ENCODE data around the gene FBXO41. TPM values are rescaled to one million over a fixed set of nuclear protein-coding genes. Genes with fewer than 3 reads are reported as not detected.
A peak's percentile ranks its signal among the peaks of the same experiment; 100 is the strongest.

Gene FBXO41
- total RNA-seq, 1 donor from 2014 or later: 0.33 TPM

DNA sequence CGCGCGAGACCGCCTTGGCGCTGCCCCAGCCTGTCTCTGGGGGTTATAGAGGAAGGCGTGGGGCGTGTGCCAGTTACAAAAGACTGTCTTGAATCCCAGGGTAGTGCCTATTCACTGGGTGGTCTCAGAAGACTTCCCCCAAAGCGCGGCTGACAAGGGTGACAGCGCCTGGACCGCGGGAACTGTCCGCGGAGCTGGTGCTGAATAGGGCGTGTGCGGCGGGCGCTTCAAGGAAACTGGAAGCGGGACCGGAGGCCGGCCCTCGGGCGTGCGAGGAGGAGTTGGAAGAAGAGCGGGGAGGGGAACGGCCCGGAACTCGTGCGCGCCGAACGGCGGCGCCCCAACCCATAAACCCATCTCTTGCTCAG is 6.8 kb upstream of the FBXO41 start:
- ATAC-seq (peak; percentile 74), DNase-seq (ENCODE audit: low spot score) (no peak)

GRCh38 chr2:73290049-73290839 is 6.0 kb upstream of the FBXO41 start:
- ATAC-seq: peak; percentile 71
- DNase-seq (ENCODE audit: low spot score): no peak

DNA sequence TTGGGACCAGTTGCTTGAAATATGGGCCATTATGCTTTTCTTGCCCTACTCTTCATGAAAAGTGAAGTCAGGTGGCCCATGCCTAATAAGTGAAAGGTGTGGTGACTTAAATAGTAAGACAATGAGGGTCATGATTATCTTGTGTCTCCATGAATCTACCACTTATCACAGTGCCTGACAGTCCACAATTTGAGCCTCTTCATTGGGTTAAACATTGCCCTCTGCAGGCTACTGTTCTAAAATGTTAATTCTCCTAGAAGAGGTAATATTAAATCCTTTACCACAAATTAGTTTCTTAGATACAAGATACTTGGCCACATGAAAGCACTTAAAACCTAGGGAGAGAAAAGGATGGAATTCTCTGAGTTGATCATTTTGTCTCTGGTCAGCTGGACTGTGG is 5.0 kb upstream of the FBXO41 start:
- DNase-seq (ENCODE audit: low spot score): no peak
- ATAC-seq: no peak

GRCh38 chr2:73286134-73286655 is 1.9 kb upstream of the FBXO41 start:
- ATAC-seq: no peak
- DNase-seq (ENCODE audit: low spot score): no peak

DNA sequence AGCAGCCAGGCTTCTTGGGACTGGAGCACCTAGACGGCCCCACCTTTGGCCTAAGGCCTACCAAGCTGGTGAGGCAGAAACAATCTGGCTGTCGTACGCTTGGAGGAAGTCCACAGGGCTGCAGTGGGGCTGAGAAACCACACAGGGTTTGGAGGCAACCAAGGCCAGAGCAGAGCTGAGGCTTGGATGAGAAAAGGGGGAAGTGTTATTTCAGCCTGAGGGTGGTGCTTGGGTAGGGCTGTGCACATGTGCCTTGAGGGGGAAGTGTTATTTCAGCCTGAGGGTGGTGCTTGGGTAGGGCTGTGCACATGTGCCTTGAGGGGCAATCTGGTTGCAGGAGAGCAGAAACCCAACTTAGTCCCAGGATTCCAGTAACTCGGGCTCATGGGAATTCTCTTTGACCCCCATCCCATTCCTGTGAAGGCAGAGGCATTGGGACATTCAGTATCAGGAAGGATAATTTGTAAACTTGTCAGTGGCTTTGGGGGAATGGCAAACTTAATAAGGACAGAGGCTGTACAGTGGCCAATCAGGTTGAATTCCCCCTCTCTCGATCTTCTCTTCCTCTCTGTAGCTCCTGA is 971 bp upstream of the FBXO41 start:
- ATAC-seq: peak; percentile 33
- DNase-seq (ENCODE audit: low spot score): no peak

DNA sequence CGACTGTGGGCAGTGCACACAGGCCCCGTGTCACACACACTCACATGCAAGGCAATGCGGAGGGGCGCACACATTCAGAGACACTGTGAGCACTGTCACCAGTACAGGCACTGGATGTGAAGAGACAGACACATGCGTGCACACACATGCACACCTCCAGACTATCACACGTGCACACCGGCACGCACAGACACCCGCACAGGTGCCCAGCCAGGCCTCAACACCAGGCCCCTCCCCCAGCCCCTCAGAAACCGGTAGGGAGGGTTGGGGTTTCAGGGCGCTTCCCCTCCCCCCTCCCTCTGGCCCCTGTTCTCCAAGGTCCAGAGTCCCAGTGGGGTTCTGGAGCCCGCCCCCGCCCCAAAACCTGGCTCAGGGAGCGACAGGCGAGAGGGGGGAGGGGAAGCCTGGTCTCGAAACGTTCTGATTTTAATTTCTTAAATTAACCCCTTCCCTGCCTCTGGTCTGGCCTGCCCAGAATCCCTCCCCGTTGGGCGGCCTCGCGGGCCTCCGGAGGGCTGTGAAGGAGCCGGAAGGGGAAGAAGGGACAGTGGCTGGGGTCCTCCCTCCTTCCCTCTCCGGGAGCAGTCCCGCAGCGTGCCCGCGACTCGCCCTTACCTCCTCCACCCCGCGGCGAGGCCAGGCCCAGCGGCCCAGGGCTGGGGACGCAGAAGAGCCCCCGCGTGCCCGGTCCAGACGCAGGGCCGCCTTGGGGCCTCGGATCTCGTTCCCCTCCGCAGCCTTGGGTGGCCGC is 558 bp downstream of the FBXO41 start:
- ATAC-seq: peak; percentile 15
- DNase-seq (ENCODE audit: low spot score): no peak

- no peak for ATAC-seq
- no peak for DNase-seq (ENCODE audit: low spot score)
Measured at GRCh38 chr2:73282924-73283544, 1.2 kb downstream of the FBXO41 start.

DNA sequence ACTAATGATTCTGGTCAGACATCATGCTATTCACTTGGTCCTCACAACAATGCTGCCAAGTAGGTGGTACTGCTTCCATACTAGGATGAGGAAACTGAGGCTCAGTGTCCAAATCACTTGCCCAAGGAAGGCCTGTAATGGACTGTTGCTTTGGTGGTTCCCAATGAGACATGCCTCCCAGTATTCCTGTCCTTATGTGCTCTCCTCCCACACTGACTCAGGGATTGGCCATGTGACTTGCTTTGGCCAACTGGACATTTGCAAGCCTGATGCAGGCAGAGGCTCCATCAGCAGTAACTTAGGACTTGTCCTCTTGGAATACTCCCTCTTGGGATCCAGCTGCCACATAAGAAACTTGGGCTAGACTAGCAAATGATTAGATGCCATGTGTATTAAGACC is 3.0 kb downstream of the FBXO41 start:
- DNase-seq (ENCODE audit: low spot score) (no peak), ATAC-seq (no peak)

DNA sequence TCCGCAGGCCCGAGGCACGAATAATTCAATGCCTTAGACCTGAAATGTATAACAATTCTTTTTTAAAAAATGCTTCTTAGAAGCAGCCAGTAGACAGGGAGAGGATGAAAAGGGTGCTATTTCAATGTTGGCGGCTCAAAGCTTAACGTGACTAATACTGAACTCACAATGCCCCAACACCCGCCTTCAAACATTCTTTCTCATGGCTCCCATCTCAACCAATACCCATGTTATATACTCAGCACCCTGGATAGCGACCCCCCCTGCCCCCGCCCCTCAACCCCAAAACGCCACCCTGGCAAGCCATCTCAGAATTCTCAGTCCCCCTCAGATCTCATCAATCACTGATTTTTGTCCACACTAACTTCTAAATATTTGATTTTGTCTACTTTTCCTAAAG is 4.4 kb downstream of the FBXO41 start:
- ATAC-seq (no peak), DNase-seq (ENCODE audit: low spot score) (no peak)

DNA sequence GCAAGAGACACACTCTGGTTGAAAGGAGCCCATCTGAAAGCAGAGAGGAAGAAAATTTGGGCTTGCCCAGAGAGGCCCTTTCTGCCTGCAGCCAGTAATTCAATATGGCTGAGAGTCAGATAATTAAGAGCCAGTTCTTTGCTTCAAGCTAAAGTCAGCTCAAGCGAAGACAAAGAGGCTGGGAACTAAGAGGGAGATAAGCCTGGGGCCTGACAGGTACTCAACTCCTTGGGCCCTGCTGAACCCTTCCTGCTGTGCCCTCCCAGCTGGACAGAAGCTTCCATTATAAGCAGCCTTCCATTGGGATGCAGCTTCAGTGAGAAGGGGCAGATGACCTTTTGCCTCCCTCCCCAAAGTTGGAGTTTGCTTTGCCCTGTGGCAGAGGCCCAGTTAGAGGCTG is 12.0 kb downstream of the FBXO41 start:
- ATAC-seq (no peak), DNase-seq (ENCODE audit: low spot score) (no peak)

DNA sequence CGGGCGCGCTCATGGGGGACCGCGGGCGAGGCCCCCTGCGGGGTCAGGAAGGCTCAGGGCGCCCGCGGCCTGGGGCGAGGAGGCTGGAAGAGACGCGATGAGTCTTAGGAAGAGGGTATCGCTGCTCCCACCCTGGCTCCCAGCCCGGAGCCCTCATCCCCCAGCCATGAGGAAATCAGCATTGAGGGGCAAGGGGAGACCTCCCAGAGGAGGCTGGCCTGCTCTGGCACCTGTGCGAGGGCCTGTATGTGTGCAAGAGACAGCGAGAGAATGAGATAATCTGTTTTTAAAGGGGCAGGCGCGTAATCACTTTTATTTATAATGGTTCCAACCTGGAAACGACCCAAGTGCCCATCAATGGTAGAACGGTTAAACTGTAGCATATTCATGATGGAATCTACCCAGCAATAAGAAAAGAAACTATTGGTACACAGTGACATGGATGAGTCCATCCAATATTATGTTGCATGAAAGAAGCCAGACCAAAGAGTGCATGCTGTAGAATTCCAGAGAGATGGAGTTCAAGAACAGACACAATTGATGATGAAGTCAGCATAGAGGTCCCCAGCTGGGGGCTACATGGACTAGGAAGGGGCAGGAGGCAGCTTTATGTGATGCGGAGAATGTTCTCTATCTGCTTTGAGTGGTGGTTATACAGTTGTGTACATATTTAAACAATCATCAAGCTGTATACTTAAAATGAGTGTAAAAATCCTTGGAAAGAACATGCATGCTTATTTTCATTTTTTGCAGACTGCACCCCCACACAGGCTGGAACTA is 14.4 kb downstream of the FBXO41 start:
- no peak for ATAC-seq
- no peak for DNase-seq (ENCODE audit: low spot score)

- peak; percentile 58 for ATAC-seq
- no peak for DNase-seq (ENCODE audit: low spot score)
Measured at GRCh38 chr2:73268830-73269685, 15.2 kb downstream of the FBXO41 start.

DNA sequence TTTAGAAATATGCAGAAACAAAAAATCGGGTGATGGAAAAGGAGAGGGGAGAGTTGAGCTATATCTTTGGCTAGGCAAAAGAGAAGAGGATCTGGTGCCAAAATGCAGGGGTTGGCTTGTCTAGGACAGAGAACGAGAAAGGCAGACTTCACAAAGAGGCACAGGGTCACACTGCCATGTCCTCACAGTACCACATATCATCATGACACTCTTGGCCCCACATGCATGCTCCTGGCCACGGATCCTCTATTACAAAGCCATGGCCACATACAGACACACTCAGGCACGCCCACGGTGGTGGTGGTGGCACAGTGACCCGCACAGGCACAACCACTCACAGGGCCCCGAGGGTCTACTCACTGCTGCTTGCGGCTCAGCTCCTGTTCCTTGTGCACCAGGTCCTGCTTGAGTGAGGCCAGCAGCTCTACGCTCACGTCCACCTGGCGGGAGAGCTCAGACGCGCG is 15.9 kb downstream of the FBXO41 start:
- DNase-seq (ENCODE audit: low spot score) (no peak), ATAC-seq (no peak)

DNA sequence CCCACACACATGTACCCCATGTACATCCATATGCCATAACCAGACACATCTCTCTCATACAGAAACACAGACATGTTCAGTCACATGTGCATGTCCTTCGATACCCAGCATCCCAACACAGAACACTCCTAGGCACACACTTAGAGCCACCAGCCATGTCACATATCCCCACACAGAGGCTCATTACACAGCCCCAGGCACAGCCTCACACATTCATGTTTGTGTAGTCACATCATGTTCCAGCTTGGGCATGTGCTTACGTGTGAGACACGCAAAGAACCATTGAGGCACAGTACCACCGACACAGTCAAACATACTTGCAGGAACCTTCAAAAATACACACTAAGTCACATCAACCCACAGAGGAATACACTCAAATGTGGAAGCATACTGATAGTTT is 17.3 kb downstream of the FBXO41 start:
- no peak for DNase-seq (ENCODE audit: low spot score)
- ATAC-seq: no peak

GRCh38 chr2:73266061-73266901 is 18.0 kb downstream of the FBXO41 start:
- no peak for ATAC-seq

DNA sequence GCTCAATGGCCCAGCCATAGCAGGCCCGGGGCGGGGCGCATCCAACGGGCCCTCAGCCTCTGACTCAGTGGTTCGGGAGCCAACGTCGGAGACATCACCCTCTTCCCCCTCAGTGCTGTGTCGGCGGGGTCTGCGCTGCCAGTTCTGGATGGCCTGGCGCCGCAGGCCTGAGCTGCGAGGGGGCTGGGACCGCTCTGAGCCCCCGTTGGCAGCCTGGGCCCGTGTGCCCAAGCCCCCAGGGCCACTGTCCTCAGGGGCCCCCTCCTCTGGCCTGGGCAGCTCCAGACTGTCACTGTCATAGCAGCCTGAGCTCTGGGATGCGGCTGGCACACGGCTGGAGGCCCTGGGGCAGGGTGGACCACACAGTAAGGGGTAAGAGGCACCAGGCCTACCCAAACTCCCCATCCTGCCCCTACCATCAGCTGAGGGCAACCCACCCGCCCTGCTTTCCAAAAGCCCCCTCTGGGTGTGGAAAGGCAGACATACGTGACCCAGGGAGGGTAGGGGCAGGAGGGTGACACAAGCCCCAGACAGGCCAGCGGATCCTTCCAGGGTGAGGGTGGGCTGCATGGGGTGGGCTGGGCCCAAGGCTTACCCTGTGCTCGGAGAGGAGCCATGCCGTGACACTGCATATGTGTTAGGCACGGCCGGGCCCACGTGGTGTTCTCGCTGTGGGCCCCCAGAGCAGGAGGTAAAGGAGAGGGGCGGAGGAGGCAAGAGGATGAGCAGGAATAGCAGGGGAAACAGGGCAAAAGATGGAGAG is 18.8 kb downstream of the FBXO41 start:
- ATAC-seq (no peak), DNase-seq (ENCODE audit: low spot score) (no peak)

More at GRCh38 chr2:73266061-73266901, 18.0 kb downstream of the FBXO41 start:
- DNase-seq (ENCODE audit: low spot score): no peak

- no peak for ATAC-seq
- no peak for DNase-seq (ENCODE audit: low spot score)
Measured at GRCh38 chr2:73264783-73265182, 19.5 kb downstream of the FBXO41 start.

- no peak for ATAC-seq
- no peak for DNase-seq (ENCODE audit: low spot score)
Measured at GRCh38 chr2:73264332-73264606, 20.0 kb downstream of the FBXO41 start.

Measured in left lobe of liver (tissue), 2 donors.